OCI-LY7 (cell line): Measurements from ENCODE around the gene ARPC1B.

Source experiments
- CTCF ChIP-seq: fragments of 200-600 bp; sonication (generic); conservative IDR thresholded peaks from 2 replicates; pipeline ENCODE4 v1.5.1; 2014; ENCODE audit warnings: mild to moderate bottlenecking, antibody characterized with exemption, low read length, moderate library complexity, mixed read lengths
- EZH2phosphoT487 ChIP-seq: fragments of 200-600 bp; sonication (generic); IDR thresholded peaks from 2 replicates; pipeline ENCODE4 v1.6.1; 2018; ENCODE audit warnings: low read depth, borderline replicate concordance, mild to moderate bottlenecking, mixed run types, antibody characterized with exemption, low read length, moderate library complexity, mixed read lengths

DNA sequence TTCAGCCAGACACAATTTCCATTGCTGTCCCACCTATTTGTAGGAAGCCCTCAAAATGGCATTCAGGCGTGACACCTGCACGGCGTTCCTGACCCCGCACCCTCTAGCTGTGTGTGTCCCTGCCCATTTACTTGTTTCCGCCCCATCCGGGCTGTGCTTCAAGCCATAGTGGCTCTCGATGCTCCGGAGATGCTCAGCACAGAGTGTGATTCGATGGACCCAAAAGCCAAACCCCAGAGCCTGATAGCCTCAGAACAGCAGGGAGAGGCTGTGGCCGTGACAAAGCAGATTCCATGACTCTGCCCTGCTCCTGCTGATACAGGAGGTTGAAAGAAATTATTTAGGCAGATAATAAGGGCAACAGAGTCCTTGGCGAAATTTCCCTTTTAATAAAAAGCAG is 47.7 kb downstream of the ARPC1B start:
- TF ChIP-seq EZH2phosphoT487, result no peak
- TF ChIP-seq CTCF, result no peak
